Sigmoid colon (tissue), 7 donors: ENCODE data around the gene CDX1. TPM values are rescaled to one million over a fixed set of nuclear protein-coding genes. Genes with fewer than 3 reads are reported as not detected.

Experiments used
- DNase-seq: peaks from one replicate; pipeline ENCODE4 v3.0.0-alpha.2; 2019
- H3K27ac ChIP-seq, 4 donors: fragments of 200-600 bp; sonication (generic); one replicate each; pipeline ENCODE4 v1.5.1; 2016 to 2019; ENCODE audit warnings: mild to moderate bottlenecking in 1 of 4
- H3K27me3 ChIP-seq, 3 donors: fragments of 200-600 bp; sonication (generic); one replicate each; pipeline ENCODE4 v1.5.1; 2019; ENCODE audit warnings: mild to moderate bottlenecking in 1 of 3
- H3K36me3 ChIP-seq, 4 donors: fragments of 200-600 bp; sonication (generic); one replicate each; pipeline ENCODE4 v1.5.1; 2016 to 2019
- H3K4me1 ChIP-seq, 4 donors: fragments of 200-600 bp; sonication (generic); one replicate each; pipeline ENCODE4 v1.5.1; 2017 to 2019
- H3K4me3 ChIP-seq, 4 donors: fragments of 200-600 bp; sonication (generic); one replicate each; pipeline ENCODE4 v1.5.1; 2017 to 2019; ENCODE audit warnings: mild to moderate bottlenecking in 2 of 4, moderate library complexity in 1 of 4
- H3K9me3 ChIP-seq, 4 donors: fragments of 200-600 bp in 3 of 4; sonication (generic) in 3 of 4; one replicate each; pipeline versions ENCODE4 v1.5.1 to v1.6.1; 2013 to 2019
- CTCF ChIP-seq, 4 experiments: fragments of 450-650 bp in 3 of 4; fragments of 200-600 bp in 1 of 4; IDR thresholded peaks; one replicate each; pipeline ENCODE4 v1.5.1; 2016 to 2019; ENCODE audit warnings: antibody characterized with exemption in 4 of 4, mild to moderate bottlenecking in 3 of 4, moderate library complexity in 2 of 4
- EP300 ChIP-seq, 4 donors: sonication (generic); formaldehyde crosslinking; IDR thresholded peaks; one replicate each; pipeline ENCODE4 v1.6.1; 2017; ENCODE audit warnings: antibody characterized with exemption in 4 of 4
- POLR2A ChIP-seq, 2 donors: fragments of 450-650 bp; IDR thresholded peaks; one replicate each; pipeline ENCODE4 v1.6.1; 2016; ENCODE audit warnings: antibody characterized with exemption in 2 of 2, mild to moderate bottlenecking in 2 of 2, moderate library complexity in 2 of 2
- POLR2AphosphoS5 ChIP-seq, 4 donors: sonication (generic); formaldehyde crosslinking; IDR thresholded peaks; one replicate each; pipeline ENCODE4 v1.6.1; 2017; ENCODE audit warnings: antibody characterized with exemption in 4 of 4
- WGBS, 2 donors: extraction: QIAGEN DNeasy Blood & Tissue Kit; methylation state at CpG; one replicate each; pipeline ENCODE4 v1.1.7; 2013; 5-methylcytosine and 5-hydroxymethylcytosine counted together
- intact Hi-C: fragments of 100-400 bp; cut with DNase I; formaldehyde crosslinking; loops from one replicate; pipeline ENCODE4 v1.15.1; 2023
- polyA plus RNA-seq, 3 donors: library from polyadenylated mRNA; stranded (reverse); fragments of 200-250 nt; gene quantifications; one replicate each; pipeline ENCODE4 v1.2.3, GENCODE V29; 2013
- total RNA-seq, 4 donors: library from RNA; depleted of rRNA; stranded (reverse); fragments of >200 nt; gene quantifications; one replicate each; pipeline ENCODE4 v1.1.0, GENCODE V29; 2016
- donor health status: healthy with polysubstance abuse.
- donor health status: Bipolar disorder and iron deficiency.
- donor health status: healthy.

CDX1 gene
- total and polyA plus RNA-seq, 7 donors = 0.71 to 455 (median 325) TPM; not detected in 2

GRCh38 chr5:150133581-150134197 lies 32.9 kb upstream of the CDX1 start:
- no peak for DNase-seq
- peaks cover 0 to 60% (median 55%) of the 10 kb centered on the region in 4 donors for H3K4me1 ChIP-seq
- no peaks in the 10 kb centered on the region for H3K27me3 ChIP-seq
- no peaks in the 10 kb centered on the region for H3K9me3 ChIP-seq
- WGBS, 2 donors = 86 to 89% methylated on average over 16 of the region's 16 CpGs
- peak overlapping the region in 3 of 4 donors; percentile 50 to 68 (median 67) for H3K27ac ChIP-seq
- TF ChIP-seq POLR2AphosphoS5 (IDR thresholded peaks at IDR 0.05) (no peak), CTCF (IDR thresholded peaks at IDR 0.05) (no peak), POLR2A (IDR thresholded peaks at IDR 0.05) (no peak), EP300 (IDR thresholded peaks at IDR 0.05) (no peak)
- H3K4me3 ChIP-seq = no peak overlapping the region
- intact Hi-C loops = no loop called here
- peaks cover 0 to 36% (median 9%) of the 10 kb centered on the region in 4 donors for H3K36me3 ChIP-seq

DNA sequence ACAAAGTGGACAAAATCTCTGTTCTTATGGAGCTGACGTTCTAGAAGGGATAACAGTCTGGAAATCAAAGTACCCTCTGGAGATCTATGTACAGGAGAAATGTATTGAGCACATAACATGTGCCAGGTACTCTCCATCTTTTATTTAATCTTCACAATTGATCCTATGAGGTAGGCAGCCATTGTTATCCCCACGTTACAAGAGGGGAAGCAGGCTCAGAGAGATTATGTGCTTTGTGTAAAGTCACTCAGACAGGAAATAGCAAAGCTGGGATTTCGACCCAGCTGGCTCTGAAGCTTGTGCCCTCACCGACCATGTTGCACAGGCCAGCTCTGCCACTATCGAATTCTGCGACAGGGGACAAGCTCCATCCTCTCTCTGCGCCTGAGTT lies 32.4 kb upstream of the CDX1 start:
- Histone ChIP-seq H3K36me3 (peaks cover 0 to 31% (median 6%) of the 10 kb centered on the region in 4 donors), H3K4me3 (no peak overlapping the region), H3K27ac (peak overlapping the region in 1 of 4 donors; percentile 92), H3K9me3 (no peaks in the 10 kb centered on the region), H3K4me1 (peaks cover 0 to 65% (median 60%) of the 10 kb centered on the region in 4 donors), H3K27me3 (no peaks in the 10 kb centered on the region)
- TF ChIP-seq EP300 (IDR thresholded peaks at IDR 0.05) (no peak), POLR2AphosphoS5 (IDR thresholded peaks at IDR 0.05) (no peak), CTCF (IDR thresholded peaks at IDR 0.05) (no peak)
- intact Hi-C loops = no loop called here
- DNase-seq = no peak
- WGBS, 2 donors = 76 to 77% methylated on average over 7 of the region's 7 CpGs

DNA sequence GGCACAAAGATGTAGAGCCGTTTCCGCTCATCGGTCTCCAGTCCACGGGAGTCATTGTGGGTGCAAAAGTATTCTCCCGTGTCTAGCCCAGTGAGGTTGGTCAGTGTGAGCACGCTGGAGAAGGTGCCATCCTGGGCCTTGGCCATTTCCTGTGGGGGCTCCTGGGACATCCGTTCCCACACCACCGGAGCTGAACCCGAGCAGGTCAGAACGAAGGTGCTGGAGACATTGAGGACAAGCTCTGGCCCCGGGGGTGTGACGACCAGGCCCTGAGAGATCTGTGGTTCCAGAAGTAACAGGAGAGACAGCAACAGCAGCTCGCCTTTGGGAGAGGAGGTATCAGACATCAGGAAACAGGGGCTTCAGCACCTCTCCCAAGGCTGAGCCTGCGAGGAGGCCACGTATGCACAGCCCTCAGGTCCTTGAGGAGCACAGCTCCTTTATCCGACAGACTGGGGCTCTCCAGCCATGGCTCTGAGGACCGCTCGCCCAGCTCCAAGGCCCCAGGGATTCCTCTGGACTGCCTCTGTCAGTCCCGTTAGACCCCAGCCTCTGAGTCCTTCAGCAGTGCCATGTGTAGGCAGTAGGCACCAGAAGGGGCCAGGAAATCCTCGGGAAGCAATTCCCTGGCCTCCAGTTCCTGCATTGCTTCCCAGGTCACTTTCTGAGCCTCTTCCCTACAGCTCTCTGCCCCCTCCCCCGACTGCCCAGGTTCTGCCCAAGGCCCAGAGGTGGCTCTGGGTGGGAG lies 30.8 kb upstream of the CDX1 start:
- Histone ChIP-seq H3K4me3 (no peak overlapping the region), H3K27me3 (no peaks in the 10 kb centered on the region), H3K36me3 (peaks cover 0 to 27% (median 6%) of the 10 kb centered on the region in 4 donors), H3K9me3 (no peaks in the 10 kb centered on the region), H3K4me1 (peaks cover 0 to 67% (median 62%) of the 10 kb centered on the region in 4 donors), H3K27ac (peak overlapping the region; percentile 53 to 92 (median 84))
- no peak for DNase-seq
- intact Hi-C loops = no loop called here
- no peak for TF ChIP-seq POLR2AphosphoS5 (IDR thresholded peaks at IDR 0.05)
- no peak for TF ChIP-seq POLR2A (IDR thresholded peaks at IDR 0.05)
- no peak for TF ChIP-seq CTCF (IDR thresholded peaks at IDR 0.05)
- TF ChIP-seq EP300 (IDR thresholded peaks at IDR 0.05) = no peak
- 86 to 89% methylated on average over 21 of the region's 21 CpGs for whole genome bisulfite sequencing, 2 donors

GRCh38 chr5:150136305-150137167 lies 30.0 kb upstream of the CDX1 start:
- WGBS, 2 donors = 89% methylated on average over 16 of the region's 16 CpGs
- no peaks in the 10 kb centered on the region for H3K27me3 ChIP-seq
- no peak for DNase-seq
- intact Hi-C loops = no loop called here
- no peak for TF ChIP-seq EP300 (IDR thresholded peaks at IDR 0.05)
- no peak for TF ChIP-seq CTCF (IDR thresholded peaks at IDR 0.05)
- no peak for TF ChIP-seq POLR2A (IDR thresholded peaks at IDR 0.05)
- no peak for TF ChIP-seq POLR2AphosphoS5 (IDR thresholded peaks at IDR 0.05)
- no peak overlapping the region for H3K4me3 ChIP-seq
- peak overlapping the region; percentile 84 to 92 (median 87) for H3K27ac ChIP-seq
- H3K4me1 ChIP-seq = peaks cover 0 to 67% (median 65%) of the 10 kb centered on the region in 4 donors
- peaks cover 0 to 27% (median 6%) of the 10 kb centered on the region in 4 donors for H3K36me3 ChIP-seq
- H3K9me3 ChIP-seq = no peaks in the 10 kb centered on the region
